ENCODE results near the gene SS18L1.

DNA sequence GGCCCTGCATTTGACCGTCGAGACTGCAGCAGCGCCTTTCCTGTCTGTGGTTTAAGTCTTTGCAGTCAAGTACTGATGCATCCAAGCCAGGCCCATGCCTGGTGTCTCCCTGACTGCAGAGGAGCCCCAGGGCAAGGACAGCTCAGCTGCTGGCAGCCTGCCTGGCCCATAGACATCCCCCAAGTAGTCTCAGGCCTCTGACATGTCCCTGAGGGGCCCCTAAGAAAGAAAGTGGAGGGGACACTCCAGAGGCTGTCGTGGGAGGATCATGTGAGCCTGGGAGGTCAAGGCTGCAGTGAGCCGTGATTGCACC lies 58.5 kb downstream of the SS18L1 start:
- TF ChIP-seq POLR2AphosphoS5 (IDR thresholded peaks at IDR 0.05) (no peak), POLR2A (IDR thresholded peaks at IDR 0.05) (no peak)
- TF ChIP-seq, protein P1, sequence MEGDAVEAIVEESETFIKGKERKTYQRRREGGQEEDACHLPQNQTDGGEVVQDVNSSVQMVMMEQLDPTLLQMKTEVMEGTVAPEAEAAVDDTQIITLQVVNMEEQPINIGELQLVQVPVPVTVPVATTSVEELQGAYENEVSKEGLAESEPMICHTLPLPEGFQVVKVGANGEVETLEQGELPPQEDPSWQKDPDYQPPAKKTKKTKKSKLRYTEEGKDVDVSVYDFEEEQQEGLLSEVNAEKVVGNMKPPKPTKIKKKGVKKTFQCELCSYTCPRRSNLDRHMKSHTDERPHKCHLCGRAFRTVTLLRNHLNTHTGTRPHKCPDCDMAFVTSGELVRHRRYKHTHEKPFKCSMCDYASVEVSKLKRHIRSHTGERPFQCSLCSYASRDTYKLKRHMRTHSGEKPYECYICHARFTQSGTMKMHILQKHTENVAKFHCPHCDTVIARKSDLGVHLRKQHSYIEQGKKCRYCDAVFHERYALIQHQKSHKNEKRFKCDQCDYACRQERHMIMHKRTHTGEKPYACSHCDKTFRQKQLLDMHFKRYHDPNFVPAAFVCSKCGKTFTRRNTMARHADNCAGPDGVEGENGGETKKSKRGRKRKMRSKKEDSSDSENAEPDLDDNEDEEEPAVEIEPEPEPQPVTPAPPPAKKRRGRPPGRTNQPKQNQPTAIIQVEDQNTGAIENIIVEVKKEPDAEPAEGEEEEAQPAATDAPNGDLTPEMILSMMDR (IDR thresholded peaks at IDR 0.05) = no peak
